ENCODE results near the gene MRC2.

The MRC2 gene

GRCh38 chr17:62644487-62645173 lies 17.2 kb downstream of the MRC2 start:
- Histone ChIP-seq H3K4me3 (ENCODE audit: low read length) (no peak overlapping the region), H3K36me3 (ENCODE audit: control insufficient read depth, insufficient read depth, low read length, severe bottlenecking) (peaks cover 3% of the 10 kb centered on the region), H3K9ac (ENCODE audit: low read length) (no peak overlapping the region), H3K4me1 (ENCODE audit: control insufficient read depth, insufficient read depth, low read length) (peaks cover 12% of the 10 kb centered on the region), H3K27me3 (replicated peaks; ENCODE audit: control insufficient read depth, insufficient read depth, low read length) (no peaks in the 10 kb centered on the region), H3K9me3 (ENCODE audit: control insufficient read depth, low read length) (no peaks in the 10 kb centered on the region)
- no peak for DNase-seq (ENCODE audit: low read depth)

- Histone ChIP-seq H3K9ac (ENCODE audit: low read length) (peak overlapping the region; percentile 17), H3K4me3 (ENCODE audit: low read length) (no peak overlapping the region), H3K4me1 (ENCODE audit: control insufficient read depth, insufficient read depth, low read length) (peaks cover 20% of the 10 kb centered on the region), H3K36me3 (ENCODE audit: control insufficient read depth, insufficient read depth, low read length, severe bottlenecking) (peaks cover 3% of the 10 kb centered on the region), H3K27me3 (replicated peaks; ENCODE audit: control insufficient read depth, insufficient read depth, low read length) (no peaks in the 10 kb centered on the region), H3K9me3 (ENCODE audit: control insufficient read depth, low read length) (no peaks in the 10 kb centered on the region)
- peak; percentile 28 for DNase-seq (ENCODE audit: low read depth)
Measured at GRCh38 chr17:62648251-62648955, 20.9 kb downstream of the MRC2 start.

- peak overlapping the region; percentile 17 for H3K9ac ChIP-seq (ENCODE audit: low read length)
- no peak for DNase-seq (ENCODE audit: low read depth)
- H3K36me3 ChIP-seq (ENCODE audit: control insufficient read depth, insufficient read depth, low read length, severe bottlenecking): peaks cover 3% of the 10 kb centered on the region
- H3K27me3 ChIP-seq (replicated peaks; ENCODE audit: control insufficient read depth, insufficient read depth, low read length): no peaks in the 10 kb centered on the region
- H3K4me3 ChIP-seq (ENCODE audit: low read length): no peak overlapping the region
- H3K9me3 ChIP-seq (ENCODE audit: control insufficient read depth, low read length): no peaks in the 10 kb centered on the region
- peaks cover 25% of the 10 kb centered on the region for H3K4me1 ChIP-seq (ENCODE audit: control insufficient read depth, insufficient read depth, low read length)
Measured at GRCh38 chr17:62648956-62649294, 21.5 kb downstream of the MRC2 start.

- Histone ChIP-seq H3K9me3 (ENCODE audit: control insufficient read depth, low read length) (no peaks in the 10 kb centered on the region), H3K36me3 (ENCODE audit: control insufficient read depth, insufficient read depth, low read length, severe bottlenecking) (peaks cover 3% of the 10 kb centered on the region), H3K27me3 (replicated peaks; ENCODE audit: control insufficient read depth, insufficient read depth, low read length) (no peaks in the 10 kb centered on the region), H3K4me1 (ENCODE audit: control insufficient read depth, insufficient read depth, low read length) (peaks cover 31% of the 10 kb centered on the region), H3K4me3 (ENCODE audit: low read length) (no peak overlapping the region), H3K9ac (ENCODE audit: low read length) (no peak overlapping the region)
- no peak for DNase-seq (ENCODE audit: low read depth)
Measured at GRCh38 chr17:62649570-62649969, 22.1 kb downstream of the MRC2 start.

- DNase-seq (ENCODE audit: low read depth): no peak
- Histone ChIP-seq H3K9ac (ENCODE audit: low read length) (no peak overlapping the region), H3K36me3 (ENCODE audit: control insufficient read depth, insufficient read depth, low read length, severe bottlenecking) (peaks cover 3% of the 10 kb centered on the region)
Measured at GRCh38 chr17:62650587-62650986, 23.1 kb downstream of the MRC2 start.

GRCh38 chr17:62652251-62653001 lies 25.0 kb downstream of the MRC2 start:
- Histone ChIP-seq H3K4me1 (ENCODE audit: control insufficient read depth, insufficient read depth, low read length) (peaks cover 45% of the 10 kb centered on the region), H3K9ac (ENCODE audit: low read length) (peak overlapping the region; percentile 72), H3K9me3 (ENCODE audit: control insufficient read depth, low read length) (no peaks in the 10 kb centered on the region), H3K36me3 (ENCODE audit: control insufficient read depth, insufficient read depth, low read length, severe bottlenecking) (no peaks in the 10 kb centered on the region), H3K27me3 (replicated peaks; ENCODE audit: control insufficient read depth, insufficient read depth, low read length) (no peaks in the 10 kb centered on the region), H3K4me3 (ENCODE audit: low read length) (peak overlapping the region; percentile 73)
- DNase-seq (ENCODE audit: low read depth): peak; percentile 82

More at GRCh38 chr17:62650587-62650986, 23.1 kb downstream of the MRC2 start:
- Histone ChIP-seq H3K4me1 (ENCODE audit: control insufficient read depth, insufficient read depth, low read length) (peaks cover 35% of the 10 kb centered on the region), H3K27me3 (replicated peaks; ENCODE audit: control insufficient read depth, insufficient read depth, low read length) (no peaks in the 10 kb centered on the region), H3K9me3 (ENCODE audit: control insufficient read depth, low read length) (no peaks in the 10 kb centered on the region), H3K4me3 (ENCODE audit: low read length) (no peak overlapping the region)

- peak overlapping the region; percentile 73 for H3K4me3 ChIP-seq (ENCODE audit: low read length)
- peak; percentile 71 for DNase-seq (ENCODE audit: low read depth)
- H3K36me3 ChIP-seq (ENCODE audit: control insufficient read depth, insufficient read depth, low read length, severe bottlenecking): no peaks in the 10 kb centered on the region
- no peaks in the 10 kb centered on the region for H3K9me3 ChIP-seq (ENCODE audit: control insufficient read depth, low read length)
- no peaks in the 10 kb centered on the region for H3K27me3 ChIP-seq (replicated peaks; ENCODE audit: control insufficient read depth, insufficient read depth, low read length)
- peaks cover 51% of the 10 kb centered on the region for H3K4me1 ChIP-seq (ENCODE audit: control insufficient read depth, insufficient read depth, low read length)
- peak overlapping the region; percentile 72 for H3K9ac ChIP-seq (ENCODE audit: low read length)
Measured at GRCh38 chr17:62653002-62653825, 25.7 kb downstream of the MRC2 start.

GRCh38 chr17:62653826-62654761 lies 26.6 kb downstream of the MRC2 start:
- peaks cover 46% of the 10 kb centered on the region for H3K4me1 ChIP-seq (ENCODE audit: control insufficient read depth, insufficient read depth, low read length)
- H3K27me3 ChIP-seq (replicated peaks; ENCODE audit: control insufficient read depth, insufficient read depth, low read length): no peaks in the 10 kb centered on the region
- no peaks in the 10 kb centered on the region for H3K9me3 ChIP-seq (ENCODE audit: control insufficient read depth, low read length)
- DNase-seq (ENCODE audit: low read depth): peak; percentile 83
- H3K36me3 ChIP-seq (ENCODE audit: control insufficient read depth, insufficient read depth, low read length, severe bottlenecking): no peaks in the 10 kb centered on the region
- peak overlapping the region; percentile 60 for H3K4me3 ChIP-seq (ENCODE audit: low read length)
- peak overlapping the region; percentile 62 for H3K9ac ChIP-seq (ENCODE audit: low read length)

GRCh38 chr17:62655656-62656055 lies 28.2 kb downstream of the MRC2 start:
- Histone ChIP-seq H3K9me3 (ENCODE audit: control insufficient read depth, low read length) (peaks cover 2% of the 10 kb centered on the region), H3K4me3 (ENCODE audit: low read length) (no peak overlapping the region), H3K36me3 (ENCODE audit: control insufficient read depth, insufficient read depth, low read length, severe bottlenecking) (no peaks in the 10 kb centered on the region), H3K27me3 (replicated peaks; ENCODE audit: control insufficient read depth, insufficient read depth, low read length) (no peaks in the 10 kb centered on the region), H3K4me1 (ENCODE audit: control insufficient read depth, insufficient read depth, low read length) (peaks cover 44% of the 10 kb centered on the region), H3K9ac (ENCODE audit: low read length) (no peak overlapping the region)
- no peak for DNase-seq (ENCODE audit: low read depth)

GRCh38 chr17:62656446-62656845 lies 29.0 kb downstream of the MRC2 start:
- Histone ChIP-seq H3K4me3 (ENCODE audit: low read length) (no peak overlapping the region), H3K36me3 (ENCODE audit: control insufficient read depth, insufficient read depth, low read length, severe bottlenecking) (no peaks in the 10 kb centered on the region), H3K9me3 (ENCODE audit: control insufficient read depth, low read length) (peaks cover 8% of the 10 kb centered on the region), H3K4me1 (ENCODE audit: control insufficient read depth, insufficient read depth, low read length) (peaks cover 44% of the 10 kb centered on the region), H3K9ac (ENCODE audit: low read length) (no peak overlapping the region), H3K27me3 (replicated peaks; ENCODE audit: control insufficient read depth, insufficient read depth, low read length) (no peaks in the 10 kb centered on the region)
- DNase-seq (ENCODE audit: low read depth): peak; percentile 18
